PC-9 (cell line): ENCODE results near the gene MBP.

ENCODE experiments used
- EZH2 ChIP-seq: fragments of 200-600 bp; sonication (generic); IDR thresholded peaks from 2 replicates; pipeline ENCODE4 v1.8.0; 2017; ENCODE audit warnings: antibody characterized with exemption, low read depth
- TF ChIP-seq, protein P1 (sequence below): fragments of 200-600 bp; sonication (generic); conservative IDR thresholded peaks from 2 replicates; pipeline ENCODE4 v1.6.1; 2017; ENCODE audit warnings: mixed run types, antibody characterized with exemption, mild to moderate bottlenecking, moderate library complexity

DNA sequence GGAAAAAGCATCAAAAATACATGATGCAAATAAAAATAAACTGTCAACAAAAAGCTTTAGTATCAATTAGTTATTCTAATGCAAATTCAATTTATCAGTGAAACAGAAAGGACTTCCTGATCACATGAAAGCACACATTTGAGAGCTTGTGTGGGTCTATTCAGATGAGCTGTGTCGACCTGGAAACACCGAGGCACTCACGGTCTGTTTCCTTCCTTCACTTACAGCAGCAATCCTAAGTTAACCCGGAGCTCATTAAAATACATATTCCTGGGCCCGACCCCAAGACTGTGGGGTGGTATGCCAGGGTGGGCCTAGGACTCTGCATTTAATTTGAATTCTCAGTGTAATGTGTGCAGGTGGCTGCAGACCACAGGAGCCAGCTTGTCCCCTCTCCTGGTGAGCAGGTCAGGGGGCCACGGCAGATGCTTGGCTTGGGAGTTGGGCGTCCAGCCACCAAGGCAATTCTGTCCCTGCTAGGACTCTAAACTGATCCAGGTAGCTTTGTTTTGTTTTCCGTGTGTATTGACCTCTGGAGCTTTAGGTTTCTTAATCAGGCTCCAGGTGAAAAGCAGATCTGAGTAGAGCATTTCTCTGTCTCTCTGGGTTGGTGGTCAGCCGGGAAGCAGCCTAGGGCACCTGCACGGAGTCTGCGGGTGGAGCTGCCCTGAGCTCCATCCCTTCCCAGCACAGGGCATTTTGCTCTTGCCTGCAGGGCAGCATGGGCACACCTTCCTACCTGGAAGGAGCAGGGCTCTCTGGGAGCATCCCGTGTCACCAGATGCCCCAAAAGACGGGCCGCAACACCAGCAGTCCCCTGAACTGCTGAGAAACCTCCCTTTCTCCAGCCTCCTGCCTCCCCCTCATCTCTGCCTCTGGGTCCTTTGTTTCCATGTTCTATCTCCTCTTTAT is 9.0 kb downstream of the MBP start:
- TF ChIP-seq, protein P1, sequence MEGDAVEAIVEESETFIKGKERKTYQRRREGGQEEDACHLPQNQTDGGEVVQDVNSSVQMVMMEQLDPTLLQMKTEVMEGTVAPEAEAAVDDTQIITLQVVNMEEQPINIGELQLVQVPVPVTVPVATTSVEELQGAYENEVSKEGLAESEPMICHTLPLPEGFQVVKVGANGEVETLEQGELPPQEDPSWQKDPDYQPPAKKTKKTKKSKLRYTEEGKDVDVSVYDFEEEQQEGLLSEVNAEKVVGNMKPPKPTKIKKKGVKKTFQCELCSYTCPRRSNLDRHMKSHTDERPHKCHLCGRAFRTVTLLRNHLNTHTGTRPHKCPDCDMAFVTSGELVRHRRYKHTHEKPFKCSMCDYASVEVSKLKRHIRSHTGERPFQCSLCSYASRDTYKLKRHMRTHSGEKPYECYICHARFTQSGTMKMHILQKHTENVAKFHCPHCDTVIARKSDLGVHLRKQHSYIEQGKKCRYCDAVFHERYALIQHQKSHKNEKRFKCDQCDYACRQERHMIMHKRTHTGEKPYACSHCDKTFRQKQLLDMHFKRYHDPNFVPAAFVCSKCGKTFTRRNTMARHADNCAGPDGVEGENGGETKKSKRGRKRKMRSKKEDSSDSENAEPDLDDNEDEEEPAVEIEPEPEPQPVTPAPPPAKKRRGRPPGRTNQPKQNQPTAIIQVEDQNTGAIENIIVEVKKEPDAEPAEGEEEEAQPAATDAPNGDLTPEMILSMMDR: no peak
- TF ChIP-seq EZH2: no peak
